ENCODE measurements around the gene BRAF. TPM values are rescaled to one million over a fixed set of nuclear protein-coding genes. Genes with fewer than 3 reads are reported as not detected.

Gene BRAF
- total RNA-seq, 1 donor from 2014 or later: 40.9 TPM

- no peak for TF ChIP-seq CTCF (IDR thresholded peaks at IDR 0.05; ENCODE audit: partially characterized antibody, unreplicated experiment)
- Mint-ChIP-seq H3K9me3 (ENCODE audit: unreplicated experiment) (no peaks in the 10 kb centered on the region), H3K4me1 (ENCODE audit: low read depth, unreplicated experiment) (no peaks in the 10 kb centered on the region), H3K4me3 (ENCODE audit: unreplicated experiment) (no peak overlapping the region), H3K27ac (ENCODE audit: unreplicated experiment) (no peak overlapping the region), H3K36me3 (ENCODE audit: unreplicated experiment) (no peaks in the 10 kb centered on the region), H3K27me3 (ENCODE audit: unreplicated experiment) (peaks cover 2% of the 10 kb centered on the region)
- no peak for DNase-seq
Observed at GRCh38 chr7:140778975-140779374, 145.8 kb downstream of the BRAF start.

GRCh38 chr7:140778568-140778967 is 146.2 kb downstream of the BRAF start:
- no peak for TF ChIP-seq CTCF (IDR thresholded peaks at IDR 0.05; ENCODE audit: partially characterized antibody, unreplicated experiment)
- Mint-ChIP-seq H3K27me3 (ENCODE audit: unreplicated experiment) (peaks cover 2% of the 10 kb centered on the region), H3K9me3 (ENCODE audit: unreplicated experiment) (no peaks in the 10 kb centered on the region), H3K27ac (ENCODE audit: unreplicated experiment) (no peak overlapping the region), H3K4me1 (ENCODE audit: low read depth, unreplicated experiment) (no peaks in the 10 kb centered on the region), H3K4me3 (ENCODE audit: unreplicated experiment) (no peak overlapping the region), H3K36me3 (ENCODE audit: unreplicated experiment) (no peaks in the 10 kb centered on the region)
- no peak for DNase-seq

GRCh38 chr7:140774371-140774770 is 150.4 kb downstream of the BRAF start:
- Mint-ChIP-seq H3K27ac (ENCODE audit: unreplicated experiment) (no peak overlapping the region), H3K27me3 (ENCODE audit: unreplicated experiment) (peaks cover 2% of the 10 kb centered on the region), H3K36me3 (ENCODE audit: unreplicated experiment) (no peaks in the 10 kb centered on the region), H3K4me3 (ENCODE audit: unreplicated experiment) (no peak overlapping the region), H3K9me3 (ENCODE audit: unreplicated experiment) (no peaks in the 10 kb centered on the region), H3K4me1 (ENCODE audit: low read depth, unreplicated experiment) (peaks cover 3% of the 10 kb centered on the region)
- no peak for TF ChIP-seq CTCF (IDR thresholded peaks at IDR 0.05; ENCODE audit: partially characterized antibody, unreplicated experiment)
- no peak for DNase-seq

GRCh38 chr7:140773104-140773503 is 151.6 kb downstream of the BRAF start:
- H3K9me3 Mint-ChIP-seq (ENCODE audit: unreplicated experiment): peaks cover 1% of the 10 kb centered on the region
- peaks cover 2% of the 10 kb centered on the region for H3K27me3 Mint-ChIP-seq (ENCODE audit: unreplicated experiment)
- peaks cover 3% of the 10 kb centered on the region for H3K4me1 Mint-ChIP-seq (ENCODE audit: low read depth, unreplicated experiment)
- TF ChIP-seq CTCF (IDR thresholded peaks at IDR 0.05; ENCODE audit: partially characterized antibody, unreplicated experiment): no peak
- no peaks in the 10 kb centered on the region for H3K36me3 Mint-ChIP-seq (ENCODE audit: unreplicated experiment)
- no peak overlapping the region for H3K4me3 Mint-ChIP-seq (ENCODE audit: unreplicated experiment)
- H3K27ac Mint-ChIP-seq (ENCODE audit: unreplicated experiment): no peak overlapping the region
- DNase-seq: no peak

GRCh38 chr7:140771826-140772225 is 152.9 kb downstream of the BRAF start:
- no peak for DNase-seq
- Mint-ChIP-seq H3K9me3 (ENCODE audit: unreplicated experiment) (peaks cover 1% of the 10 kb centered on the region), H3K27ac (ENCODE audit: unreplicated experiment) (no peak overlapping the region), H3K4me3 (ENCODE audit: unreplicated experiment) (no peak overlapping the region), H3K36me3 (ENCODE audit: unreplicated experiment) (no peaks in the 10 kb centered on the region), H3K4me1 (ENCODE audit: low read depth, unreplicated experiment) (peaks cover 3% of the 10 kb centered on the region), H3K27me3 (ENCODE audit: unreplicated experiment) (peaks cover 2% of the 10 kb centered on the region)
- TF ChIP-seq CTCF (IDR thresholded peaks at IDR 0.05; ENCODE audit: partially characterized antibody, unreplicated experiment): no peak

All from glutamatergic neuron (in vitro differentiated cells).